Measurements from ENCODE around the gene ZNF22.

ZNF22 gene

GRCh38 chr10:45035673-45036072 is 35.0 kb downstream of the ZNF22 start:
- DNase-seq, result no peak
- no peaks in the 10 kb centered on the region for H3K9me3 ChIP-seq
- no peaks in the 10 kb centered on the region for H3K36me3 ChIP-seq
- H3K27me3 ChIP-seq, result no peaks in the 10 kb centered on the region
- no peak for TF ChIP-seq CTCF (IDR thresholded peaks at IDR 0.05; ENCODE audit: low read depth, low read length)
- no peaks in the 10 kb centered on the region for H3K4me1 ChIP-seq
- no peak overlapping the region for H3K4me3 ChIP-seq (ENCODE audit: low read depth, low read length)

GRCh38 chr10:45040921-45041542 is 40.3 kb downstream of the ZNF22 start:
- no peak for TF ChIP-seq CTCF (IDR thresholded peaks at IDR 0.05; ENCODE audit: low read depth, low read length)
- no peak for DNase-seq
- no peaks in the 10 kb centered on the region for H3K36me3 ChIP-seq
- no peaks in the 10 kb centered on the region for H3K4me1 ChIP-seq
- no peaks in the 10 kb centered on the region for H3K9me3 ChIP-seq
- H3K4me3 ChIP-seq (ENCODE audit: low read depth, low read length), result no peak overlapping the region
- no peaks in the 10 kb centered on the region for H3K27me3 ChIP-seq

GRCh38 chr10:45044290-45044689 is 43.6 kb downstream of the ZNF22 start:
- Histone ChIP-seq H3K36me3 (no peaks in the 10 kb centered on the region), H3K27me3 (no peaks in the 10 kb centered on the region), H3K4me3 (ENCODE audit: low read depth, low read length) (no peak overlapping the region), H3K9me3 (no peaks in the 10 kb centered on the region), H3K4me1 (no peaks in the 10 kb centered on the region)
- TF ChIP-seq CTCF (IDR thresholded peaks at IDR 0.05; ENCODE audit: low read depth, low read length), result no peak
- no peak for DNase-seq

DNA sequence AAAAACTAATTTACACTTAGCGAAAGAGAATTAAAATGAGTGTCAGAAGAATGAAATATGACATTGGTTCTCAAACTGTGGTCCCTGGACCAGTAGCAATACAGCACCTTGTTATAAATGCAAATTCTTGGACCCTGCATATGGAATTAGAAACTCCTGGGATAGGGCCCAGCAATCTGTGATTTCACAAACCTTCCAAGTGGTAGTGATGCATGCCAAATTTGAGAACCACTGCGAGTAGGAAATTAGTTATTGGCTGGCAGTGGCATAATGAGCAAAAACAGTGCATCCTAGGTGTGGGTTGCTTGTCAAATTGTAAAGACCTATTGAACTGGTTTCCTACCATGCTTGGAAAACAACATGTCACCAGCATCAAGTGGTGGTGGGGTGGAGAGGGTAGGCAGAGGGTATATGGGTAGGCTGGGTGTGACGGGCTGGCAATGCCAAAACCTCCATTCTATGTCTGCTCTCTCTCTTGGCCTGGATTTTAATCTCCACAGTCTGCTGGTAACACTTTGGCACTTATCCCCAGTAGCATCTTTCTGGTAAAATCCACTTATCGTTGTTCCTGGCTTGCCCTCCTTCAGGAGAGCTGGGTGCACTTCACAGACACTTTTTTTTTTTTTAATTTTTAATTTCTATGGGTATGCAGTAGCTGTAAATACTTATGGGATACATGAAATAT is 50.0 kb downstream of the ZNF22 start:
- no peak for DNase-seq
- H3K4me1 ChIP-seq, result no peaks in the 10 kb centered on the region
- no peak overlapping the region for H3K4me3 ChIP-seq (ENCODE audit: low read depth, low read length)
- no peaks in the 10 kb centered on the region for H3K9me3 ChIP-seq
- no peaks in the 10 kb centered on the region for H3K27me3 ChIP-seq
- no peak for TF ChIP-seq CTCF (IDR thresholded peaks at IDR 0.05; ENCODE audit: low read depth, low read length)
- H3K36me3 ChIP-seq, result no peaks in the 10 kb centered on the region

GRCh38 chr10:45052700-45053099 is 52.0 kb downstream of the ZNF22 start:
- Histone ChIP-seq H3K4me1 (no peaks in the 10 kb centered on the region), H3K9me3 (no peaks in the 10 kb centered on the region), H3K36me3 (no peaks in the 10 kb centered on the region), H3K4me3 (ENCODE audit: low read depth, low read length) (no peak overlapping the region), H3K27me3 (no peaks in the 10 kb centered on the region)
- TF ChIP-seq CTCF (IDR thresholded peaks at IDR 0.05; ENCODE audit: low read depth, low read length), result no peak
- no peak for DNase-seq

GRCh38 chr10:45053569-45054100 is 52.9 kb downstream of the ZNF22 start:
- no peaks in the 10 kb centered on the region for H3K27me3 ChIP-seq
- DNase-seq, result no peak
- TF ChIP-seq CTCF (IDR thresholded peaks at IDR 0.05; ENCODE audit: low read depth, low read length), result no peak
- H3K4me3 ChIP-seq (ENCODE audit: low read depth, low read length), result no peak overlapping the region
- H3K4me1 ChIP-seq, result no peaks in the 10 kb centered on the region
- no peaks in the 10 kb centered on the region for H3K36me3 ChIP-seq
- no peaks in the 10 kb centered on the region for H3K9me3 ChIP-seq

All from BE2C (cell line).